Activated CD4-positive, alpha-beta T cell treated with anti-CD3 and anti-CD28 coated beads, Interleukin-10, Interleukin-2, amounts not matched to agents 100 ng/mL and 50 ng/mL, durations not matched to agents 16 hours and 8 hours (primary cell): ENCODE measurements around the gene KATNAL1.
"Not testable (repeated sequence)": the region's sequence is repeated elsewhere in the genome, so short reads cannot be mapped to it uniquely, and the experiment has no call there.

ENCODE experiments used
- DNase-seq: peaks from one replicate; pipeline ENCODE4 v3.0.0-alpha.2; 2020

The KATNAL1 gene

GRCh38 chr13:30196025-30196424 is 111.3 kb downstream of the KATNAL1 start:
- no peak for DNase-seq

- DNase-seq = no peak
Observed at GRCh38 chr13:30194906-30195305, 112.4 kb downstream of the KATNAL1 start.

- DNase-seq = no peak
Observed at GRCh38 chr13:30193279-30194234, 113.8 kb downstream of the KATNAL1 start.

- no peak for DNase-seq
Observed at GRCh38 chr13:30192320-30193093, 114.8 kb downstream of the KATNAL1 start.

- DNase-seq = no peak
Observed at GRCh38 chr13:30191491-30192100, 115.8 kb downstream of the KATNAL1 start.

- no peak for DNase-seq
Observed at GRCh38 chr13:30186634-30187415, 120.5 kb downstream of the KATNAL1 start.

GRCh38 chr13:30181888-30182651 is 125.3 kb downstream of the KATNAL1 start:
- DNase-seq = no peak

- DNase-seq = no peak
Observed at GRCh38 chr13:30179597-30180276, 127.6 kb downstream of the KATNAL1 start.

- no peak for DNase-seq
Observed at GRCh38 chr13:30178976-30179375, 128.4 kb downstream of the KATNAL1 start.

- DNase-seq = no peak
Observed at GRCh38 chr13:30175166-30175565, 132.2 kb downstream of the KATNAL1 start.

GRCh38 chr13:30174250-30174649 is 133.1 kb downstream of the KATNAL1 start:
- not testable (repeated sequence) for DNase-seq

- no peak for DNase-seq
Observed at GRCh38 chr13:30173303-30173610, 134.1 kb downstream of the KATNAL1 start.

- no peak for DNase-seq
Observed at GRCh38 chr13:30172593-30173302, 134.6 kb downstream of the KATNAL1 start.

- DNase-seq = no peak
Observed at GRCh38 chr13:30170569-30170968, 136.8 kb downstream of the KATNAL1 start.

GRCh38 chr13:30169442-30169841 is 137.9 kb downstream of the KATNAL1 start:
- DNase-seq = no peak

GRCh38 chr13:30165796-30166195 is 141.6 kb downstream of the KATNAL1 start:
- no peak for DNase-seq

GRCh38 chr13:30165071-30165470 is 142.3 kb downstream of the KATNAL1 start:
- no peak for DNase-seq

GRCh38 chr13:30164146-30164545 is 143.2 kb downstream of the KATNAL1 start:
- no peak for DNase-seq

- no peak for DNase-seq
Observed at GRCh38 chr13:30163441-30163840, 143.9 kb downstream of the KATNAL1 start.

GRCh38 chr13:30159446-30159839 is 147.9 kb downstream of the KATNAL1 start:
- peak; percentile 84 for DNase-seq
